HG03095 (cell line): ENCODE results near the gene ZNF175.

ENCODE experiments used
- ATAC-seq: cut with Tn5 transposase; IDR thresholded peaks from one replicate; pipeline ENCODE4 v1.9.1; 2021; ENCODE audit warnings: moderate library complexity; ENCODE audit not compliant: unreplicated experiment

The ZNF175 gene

GRCh38 chr19:51570962-51571575, at the start of gene ZNF175:
Gene ZNF175 (plus strand): TSS chr19:51571283. CDS start chr19:51573330, 2,047 bp downstream.
- ATAC-seq = peak; percentile 74

- ATAC-seq = no peak
Measured at GRCh38 chr19:51521357-51521756, 49.7 kb upstream of the ZNF175 start.

- no peak for ATAC-seq
Measured at GRCh38 chr19:51521781-51522180, 49.3 kb upstream of the ZNF175 start.

- ATAC-seq = no peak
Measured at GRCh38 chr19:51524666-51525264, 46.3 kb upstream of the ZNF175 start.

GRCh38 chr19:51525651-51526050, 45.4 kb upstream of the ZNF175 start:
- ATAC-seq = no peak

- ATAC-seq = no peak
Measured at GRCh38 chr19:51529301-51529700, 41.8 kb upstream of the ZNF175 start.

- no peak for ATAC-seq
Measured at GRCh38 chr19:51530616-51531015, 40.5 kb upstream of the ZNF175 start.

GRCh38 chr19:51531349-51532315, 39.5 kb upstream of the ZNF175 start, which contains the start of gene SIGLEC6:
Gene SIGLEC6 (minus strand): TSS chr19:51531670. CDS start chr19:51531648, 22 bp downstream.
- peak; percentile 80 for ATAC-seq

GRCh38 chr19:51535535-51535934, 35.5 kb upstream of the ZNF175 start:
- no peak for ATAC-seq

- ATAC-seq = no peak
Measured at GRCh38 chr19:51539821-51540366, 31.2 kb upstream of the ZNF175 start.

- ATAC-seq = no peak
Measured at GRCh38 chr19:51541458-51542357, 29.4 kb upstream of the ZNF175 start.

- no peak for ATAC-seq
Measured at GRCh38 chr19:51542699-51543098, 28.4 kb upstream of the ZNF175 start.

GRCh38 chr19:51544038-51544437, 27.0 kb upstream of the ZNF175 start:
- ATAC-seq = no peak

GRCh38 chr19:51546107-51546649, 24.9 kb upstream of the ZNF175 start:
- no peak for ATAC-seq

- ATAC-seq = no peak
Measured at GRCh38 chr19:51546650-51547396, 24.3 kb upstream of the ZNF175 start.

GRCh38 chr19:51547397-51548212, 23.5 kb upstream of the ZNF175 start:
- ATAC-seq = no peak

- no peak for ATAC-seq
Measured at GRCh38 chr19:51548213-51548651, 22.9 kb upstream of the ZNF175 start.

- no peak for ATAC-seq
Measured at GRCh38 chr19:51548891-51549305, 22.2 kb upstream of the ZNF175 start.
